ENCODE data around the gene SLC1A3.
"Not testable (repeated sequence)": the region's sequence is repeated elsewhere in the genome, so short reads cannot be mapped to it uniquely, and the experiment has no call there.

SLC1A3 gene

DNA sequence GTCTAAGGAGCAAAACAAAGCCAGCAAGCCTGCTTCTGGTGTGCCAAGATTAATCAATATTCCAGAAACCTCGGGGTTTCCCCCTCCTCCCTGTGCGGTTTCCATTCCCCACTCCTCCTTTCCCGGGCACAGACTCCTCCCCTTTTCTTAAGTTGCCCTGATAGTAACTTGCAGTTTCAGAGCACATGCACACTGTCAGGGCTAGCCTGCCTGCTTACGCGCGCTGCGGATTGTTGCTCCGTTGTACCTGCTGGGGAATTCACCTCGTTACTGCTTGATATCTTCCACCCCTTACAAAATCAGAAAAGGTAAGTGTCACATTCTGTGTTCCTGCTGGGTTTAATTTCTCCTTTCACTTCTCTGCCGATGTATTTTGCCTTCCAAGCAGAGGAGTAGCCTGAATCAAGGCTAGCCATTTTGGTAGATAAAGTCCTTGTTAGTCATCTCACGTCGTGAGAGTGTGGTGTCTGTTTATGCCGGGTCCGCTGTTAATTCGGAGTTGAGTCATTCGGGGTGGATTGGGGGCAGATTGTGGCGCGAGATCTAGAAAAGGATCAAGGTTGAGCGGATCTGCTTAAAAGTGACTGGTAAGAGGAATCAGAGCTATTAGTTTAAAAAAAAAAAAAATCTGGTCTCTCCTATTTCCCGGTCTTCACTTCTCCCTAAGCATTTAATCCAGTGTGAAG, at the start of gene SLC1A3:
SLC1A3 (plus strand) TSS at position 179 of the 686 bp plus-strand sequence. CDS start 1,818 bp downstream, outside the sequence.
- no peaks in the 10 kb centered on the region for H3K27me3 ChIP-seq (ENCODE audit: control insufficient read depth in 5 of 5, insufficient read depth in 4 of 5, low read length in 5 of 5)
- no peaks in the 10 kb centered on the region for H3K9me3 ChIP-seq (ENCODE audit: control insufficient read depth in 5 of 5, low read length in 5 of 5)
- H3K4me3 ChIP-seq (ENCODE audit: low read depth in 1 of 5, low read length in 5 of 5), result peak within 1 kb of the TSS; percentile 73 to 96 (median 82)
- H3K36me3 ChIP-seq (ENCODE audit: control insufficient read depth in 5 of 5, insufficient read depth in 5 of 5, low read length in 5 of 5), result peaks cover 0 to 9% (median 0%) of the 10 kb centered on the region in 5 donors
- H3K9ac ChIP-seq (ENCODE audit: low read length in 5 of 5), result peak within 1 kb of the TSS; percentile 63 to 92 (median 88)
- peak within 1 kb of the TSS; percentile 94 for H3K27ac ChIP-seq (ENCODE audit: low read depth, low read length)
- H3K4me1 ChIP-seq (ENCODE audit: control insufficient read depth in 5 of 5, insufficient read depth in 5 of 5, low read length in 5 of 5), result peaks cover 3 to 50% (median 32%) of the 10 kb centered on the region in 5 donors

DNA sequence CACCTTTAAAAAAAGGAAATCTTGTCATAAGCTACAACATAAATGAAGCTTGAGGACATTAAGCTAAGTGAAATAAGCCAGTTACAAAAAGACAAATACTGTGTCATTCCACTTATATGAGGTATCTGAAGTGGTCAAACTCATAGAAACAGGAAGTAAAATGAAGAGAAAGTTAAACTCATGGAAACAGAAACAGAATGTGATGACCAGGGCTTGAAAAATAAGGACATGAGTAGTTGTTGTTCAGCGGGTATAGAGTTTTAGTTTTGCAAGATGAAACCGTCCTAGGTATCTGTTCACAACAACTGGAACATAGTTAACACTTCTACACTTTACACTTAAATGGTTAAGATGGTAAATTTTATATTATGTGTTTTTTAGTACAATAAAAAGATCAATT, 47.8 kb upstream of the SLC1A3 start:
- H3K9ac ChIP-seq (ENCODE audit: low read length in 5 of 5), result no peak overlapping the region
- H3K4me3 ChIP-seq (ENCODE audit: low read depth in 1 of 5, low read length in 5 of 5), result no peak overlapping the region

DNA sequence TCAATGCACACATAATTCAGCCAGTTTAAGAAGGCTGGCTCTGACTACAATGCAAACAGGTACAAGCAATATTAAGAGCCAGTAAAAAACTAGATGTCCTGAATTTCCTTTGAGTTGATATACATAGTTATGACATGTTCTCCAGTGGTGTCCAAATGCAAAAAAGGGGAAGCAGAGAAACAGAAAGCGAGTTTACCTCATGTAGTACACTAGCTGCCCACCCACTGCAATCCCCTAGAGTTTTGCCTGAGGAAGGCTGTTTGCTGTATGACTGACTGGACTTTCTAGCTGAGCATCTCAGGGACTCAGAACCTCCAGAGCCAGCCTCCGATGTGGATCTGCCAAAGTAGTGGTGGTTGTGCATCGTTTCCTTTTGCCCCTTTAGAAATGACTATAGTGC, 44.8 kb upstream of the SLC1A3 start:
- no peak overlapping the region for H3K27ac ChIP-seq (ENCODE audit: low read depth, low read length)
- no peaks in the 10 kb centered on the region for H3K27me3 ChIP-seq (ENCODE audit: control insufficient read depth in 5 of 5, insufficient read depth in 4 of 5, low read length in 5 of 5)
- H3K4me3 ChIP-seq (ENCODE audit: low read depth in 1 of 5, low read length in 5 of 5), result no peak overlapping the region
- H3K4me1 ChIP-seq (ENCODE audit: control insufficient read depth in 5 of 5, insufficient read depth in 5 of 5, low read length in 5 of 5), result no peaks in the 10 kb centered on the region
- no peaks in the 10 kb centered on the region for H3K9me3 ChIP-seq (ENCODE audit: control insufficient read depth in 5 of 5, low read length in 5 of 5)
- H3K36me3 ChIP-seq (ENCODE audit: control insufficient read depth in 5 of 5, insufficient read depth in 5 of 5, low read length in 5 of 5), result no peaks in the 10 kb centered on the region
- no peak overlapping the region for H3K9ac ChIP-seq (ENCODE audit: low read length in 5 of 5)

More for the DNA sequence above, 47.8 kb upstream of the SLC1A3 start:
- Histone ChIP-seq H3K27me3 (ENCODE audit: control insufficient read depth in 5 of 5, insufficient read depth in 4 of 5, low read length in 5 of 5) (no peaks in the 10 kb centered on the region), H3K36me3 (ENCODE audit: control insufficient read depth in 5 of 5, insufficient read depth in 5 of 5, low read length in 5 of 5) (no peaks in the 10 kb centered on the region), H3K27ac (ENCODE audit: low read depth, low read length) (no peak overlapping the region), H3K9me3 (ENCODE audit: control insufficient read depth in 5 of 5, low read length in 5 of 5) (no peaks in the 10 kb centered on the region), H3K4me1 (ENCODE audit: control insufficient read depth in 5 of 5, insufficient read depth in 5 of 5, low read length in 5 of 5) (no peaks in the 10 kb centered on the region)

DNA sequence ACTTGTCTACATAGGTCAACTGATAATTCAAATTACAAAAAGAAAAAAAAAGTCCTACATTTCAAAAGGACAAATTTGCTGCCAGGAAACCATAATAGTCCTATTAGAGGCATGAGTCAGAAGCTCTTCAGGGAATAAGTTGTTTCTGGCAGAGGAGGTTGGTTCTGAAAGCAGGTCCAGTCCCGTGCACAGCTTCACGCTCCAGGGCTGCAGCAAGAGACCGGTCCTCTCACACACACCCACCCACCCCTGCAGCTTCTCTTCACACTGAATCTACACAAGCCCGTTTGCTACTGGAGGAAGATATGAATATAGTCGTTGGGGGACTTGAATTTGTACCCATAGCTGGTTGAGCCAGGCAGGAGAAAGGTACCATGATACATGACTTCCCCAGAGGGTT, 36.9 kb upstream of the SLC1A3 start:
- H3K9ac ChIP-seq (ENCODE audit: low read length in 5 of 5), result no peak overlapping the region
- peaks cover 0 to 24% (median 10%) of the 10 kb centered on the region in 5 donors for H3K4me1 ChIP-seq (ENCODE audit: control insufficient read depth in 5 of 5, insufficient read depth in 5 of 5, low read length in 5 of 5)
- H3K27me3 ChIP-seq (ENCODE audit: control insufficient read depth in 5 of 5, insufficient read depth in 4 of 5, low read length in 5 of 5), result no peaks in the 10 kb centered on the region
- no peaks in the 10 kb centered on the region for H3K36me3 ChIP-seq (ENCODE audit: control insufficient read depth in 5 of 5, insufficient read depth in 5 of 5, low read length in 5 of 5)
- no peaks in the 10 kb centered on the region for H3K9me3 ChIP-seq (ENCODE audit: control insufficient read depth in 5 of 5, low read length in 5 of 5)
- H3K4me3 ChIP-seq (ENCODE audit: low read depth in 1 of 5, low read length in 5 of 5), result no peak overlapping the region
- H3K27ac ChIP-seq (ENCODE audit: low read depth, low read length), result peak overlapping the region; percentile 65

DNA sequence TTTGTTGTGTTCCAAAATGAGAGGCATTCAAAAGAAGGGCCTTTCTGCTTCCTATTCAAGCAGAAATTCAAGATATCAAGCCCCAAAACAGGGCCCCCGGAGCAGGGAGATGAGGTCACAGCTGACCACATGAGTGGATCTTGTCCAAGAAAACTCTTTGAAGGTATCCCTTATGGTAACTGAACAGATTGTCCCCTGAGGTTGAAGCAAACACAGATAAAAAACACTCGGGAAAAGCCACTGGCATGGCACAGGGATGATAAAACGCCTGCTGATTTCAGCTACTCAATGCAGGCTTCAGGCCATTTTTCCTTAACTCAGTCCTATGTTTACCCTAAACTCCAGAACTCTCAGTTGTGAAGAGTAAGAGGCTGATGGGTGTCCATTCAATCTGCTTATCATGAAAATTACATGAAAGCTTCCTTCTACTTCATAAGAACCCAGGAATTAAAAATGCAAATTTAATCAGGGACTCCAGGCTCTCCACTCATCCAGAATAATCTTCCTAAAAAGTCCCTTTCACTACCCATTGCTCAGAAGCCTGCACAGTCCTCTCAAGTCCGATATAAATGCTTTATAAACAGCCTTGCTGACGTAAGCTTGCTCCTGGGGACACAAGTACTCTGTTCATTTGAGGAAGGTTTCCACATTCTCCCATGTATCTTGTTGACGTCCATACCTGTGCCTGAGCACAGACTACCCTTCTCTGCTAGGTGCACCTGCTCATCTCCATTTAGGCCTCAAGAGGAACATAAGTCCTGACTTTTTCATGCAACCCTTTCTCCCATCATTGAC, 35.9 kb upstream of the SLC1A3 start:
- peaks cover 0 to 24% (median 13%) of the 10 kb centered on the region in 5 donors for H3K4me1 ChIP-seq (ENCODE audit: control insufficient read depth in 5 of 5, insufficient read depth in 5 of 5, low read length in 5 of 5)
- peak overlapping the region in 1 of 5 donors; percentile 20 for H3K9ac ChIP-seq (ENCODE audit: low read length in 5 of 5)
- H3K4me3 ChIP-seq (ENCODE audit: low read depth in 1 of 5, low read length in 5 of 5), result no peak overlapping the region
- H3K9me3 ChIP-seq (ENCODE audit: control insufficient read depth in 5 of 5, low read length in 5 of 5), result no peaks in the 10 kb centered on the region
- H3K27ac ChIP-seq (ENCODE audit: low read depth, low read length), result peak overlapping the region; percentile 65
- no peaks in the 10 kb centered on the region for H3K36me3 ChIP-seq (ENCODE audit: control insufficient read depth in 5 of 5, insufficient read depth in 5 of 5, low read length in 5 of 5)
- no peaks in the 10 kb centered on the region for H3K27me3 ChIP-seq (ENCODE audit: control insufficient read depth in 5 of 5, insufficient read depth in 4 of 5, low read length in 5 of 5)

DNA sequence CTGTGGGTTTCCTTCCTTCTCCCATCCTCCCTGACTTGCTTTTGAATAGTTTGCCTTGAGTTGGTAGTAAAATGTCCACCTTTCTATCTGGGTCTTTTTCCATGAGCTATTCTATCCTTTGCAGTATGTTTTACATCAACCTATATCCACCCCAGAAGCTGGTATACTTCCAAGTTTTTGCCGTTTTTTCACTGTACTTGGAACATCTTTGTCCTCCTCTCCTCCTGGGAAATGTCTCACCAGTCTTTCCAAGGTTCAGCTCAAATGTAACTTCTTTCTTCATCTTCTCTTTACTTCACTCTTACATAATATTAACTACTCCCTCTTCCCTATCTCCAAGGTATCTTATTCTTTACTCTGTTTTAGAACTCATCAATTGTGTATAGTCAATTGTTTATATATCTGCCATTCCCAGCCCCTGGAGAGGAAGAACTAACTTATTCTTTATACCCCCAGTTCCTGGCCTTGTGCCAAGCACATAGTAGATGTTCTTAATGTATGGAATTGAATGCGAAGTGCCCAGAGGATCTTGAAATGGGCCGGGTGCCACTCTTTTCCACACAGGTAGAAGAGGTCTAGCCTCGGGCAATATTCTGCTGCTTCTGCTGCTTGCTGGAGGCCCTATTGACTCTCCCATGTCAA, 34.9 kb upstream of the SLC1A3 start:
- H3K9me3 ChIP-seq (ENCODE audit: control insufficient read depth in 5 of 5, low read length in 5 of 5), result no peaks in the 10 kb centered on the region
- no peak overlapping the region for H3K4me3 ChIP-seq (ENCODE audit: low read depth in 1 of 5, low read length in 5 of 5)
- H3K4me1 ChIP-seq (ENCODE audit: control insufficient read depth in 5 of 5, insufficient read depth in 5 of 5, low read length in 5 of 5), result peaks cover 0 to 24% (median 13%) of the 10 kb centered on the region in 5 donors
- H3K27ac ChIP-seq (ENCODE audit: low read depth, low read length), result no peak overlapping the region
- H3K27me3 ChIP-seq (ENCODE audit: control insufficient read depth in 5 of 5, insufficient read depth in 4 of 5, low read length in 5 of 5), result no peaks in the 10 kb centered on the region
- no peaks in the 10 kb centered on the region for H3K36me3 ChIP-seq (ENCODE audit: control insufficient read depth in 5 of 5, insufficient read depth in 5 of 5, low read length in 5 of 5)
- no peak overlapping the region for H3K9ac ChIP-seq (ENCODE audit: low read length in 5 of 5)

DNA sequence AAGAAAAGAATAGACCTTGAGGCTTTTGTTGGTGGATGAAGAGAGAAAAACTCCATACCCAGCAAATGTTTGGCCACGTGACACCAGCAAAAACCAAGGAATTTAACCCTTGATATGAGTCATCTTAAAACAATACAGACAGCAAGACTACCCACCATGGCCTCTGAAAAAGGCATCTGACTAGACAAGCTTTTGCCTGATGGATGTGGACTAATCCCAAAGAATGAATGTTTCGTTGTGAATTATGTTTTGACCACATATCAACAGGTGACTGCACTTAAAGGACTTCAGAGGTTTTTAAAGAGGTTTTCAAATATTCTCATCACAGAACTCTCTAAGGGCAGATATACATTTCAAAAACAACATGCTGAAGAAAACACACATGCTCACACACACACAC, 33.0 kb upstream of the SLC1A3 start:
- no peaks in the 10 kb centered on the region for H3K27me3 ChIP-seq (ENCODE audit: control insufficient read depth in 5 of 5, insufficient read depth in 4 of 5, low read length in 5 of 5)
- H3K27ac ChIP-seq (ENCODE audit: low read depth, low read length), result no peak overlapping the region
- no peaks in the 10 kb centered on the region for H3K9me3 ChIP-seq (ENCODE audit: control insufficient read depth in 5 of 5, low read length in 5 of 5)
- H3K36me3 ChIP-seq (ENCODE audit: control insufficient read depth in 5 of 5, insufficient read depth in 5 of 5, low read length in 5 of 5), result no peaks in the 10 kb centered on the region
- no peak overlapping the region for H3K9ac ChIP-seq (ENCODE audit: low read length in 5 of 5)
- peaks cover 0 to 24% (median 13%) of the 10 kb centered on the region in 5 donors for H3K4me1 ChIP-seq (ENCODE audit: control insufficient read depth in 5 of 5, insufficient read depth in 5 of 5, low read length in 5 of 5)
- no peak overlapping the region for H3K4me3 ChIP-seq (ENCODE audit: low read depth in 1 of 5, low read length in 5 of 5)

DNA sequence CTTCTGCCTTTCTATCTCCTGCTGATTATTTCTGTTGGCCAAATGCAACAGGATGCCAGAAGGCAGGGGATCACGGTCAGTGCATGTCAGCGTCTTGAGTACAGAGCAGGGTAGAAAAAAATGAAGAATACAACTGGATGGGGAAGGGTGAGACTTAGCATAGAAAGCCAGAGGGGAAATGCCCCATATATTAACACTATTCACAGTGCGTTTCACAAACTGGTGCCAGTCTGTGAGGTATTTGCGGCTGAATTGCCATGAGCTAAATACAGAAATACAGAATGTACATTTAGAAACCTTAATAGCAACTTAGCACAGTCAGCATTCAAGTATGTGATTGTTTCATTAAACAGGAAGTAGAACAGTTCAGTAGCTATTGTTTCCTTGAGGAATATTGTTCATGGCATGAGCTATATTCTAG, 31.0 kb upstream of the SLC1A3 start:
- no peak overlapping the region for H3K9ac ChIP-seq (ENCODE audit: low read length in 5 of 5)
- no peak overlapping the region for H3K27ac ChIP-seq (ENCODE audit: low read depth, low read length)
- no peaks in the 10 kb centered on the region for H3K36me3 ChIP-seq (ENCODE audit: control insufficient read depth in 5 of 5, insufficient read depth in 5 of 5, low read length in 5 of 5)
- H3K4me1 ChIP-seq (ENCODE audit: control insufficient read depth in 5 of 5, insufficient read depth in 5 of 5, low read length in 5 of 5), result peaks cover 0 to 9% (median 3%) of the 10 kb centered on the region in 5 donors
- no peaks in the 10 kb centered on the region for H3K27me3 ChIP-seq (ENCODE audit: control insufficient read depth in 5 of 5, insufficient read depth in 4 of 5, low read length in 5 of 5)
- no peak overlapping the region for H3K4me3 ChIP-seq (ENCODE audit: low read depth in 1 of 5, low read length in 5 of 5)
- no peaks in the 10 kb centered on the region for H3K9me3 ChIP-seq (ENCODE audit: control insufficient read depth in 5 of 5, low read length in 5 of 5)

DNA sequence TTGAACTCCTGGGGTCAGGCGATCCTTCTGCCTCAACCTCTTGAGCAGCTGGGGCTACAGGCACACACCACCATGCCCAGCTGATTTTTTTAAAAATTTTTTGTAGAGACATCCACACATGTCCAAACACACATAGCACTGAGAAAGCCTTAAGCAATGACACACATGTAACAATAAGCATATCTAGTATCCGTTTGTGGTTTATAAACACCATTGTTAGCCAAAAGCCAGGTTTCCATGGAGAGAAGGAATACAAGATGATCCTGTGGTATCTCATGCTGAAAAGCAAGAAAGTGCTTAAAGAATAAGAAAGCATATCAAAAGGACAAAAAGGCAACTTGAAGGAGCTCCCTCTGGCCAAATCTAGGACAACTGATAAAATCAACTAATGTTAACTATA, 29.7 kb upstream of the SLC1A3 start:
- Histone ChIP-seq H3K9ac (ENCODE audit: low read length in 5 of 5) (no peak overlapping the region), H3K4me1 (ENCODE audit: control insufficient read depth in 5 of 5, insufficient read depth in 5 of 5, low read length in 5 of 5) (peaks cover 0 to 3% (median under 1%) of the 10 kb centered on the region in 5 donors), H3K9me3 (ENCODE audit: control insufficient read depth in 5 of 5, low read length in 5 of 5) (no peaks in the 10 kb centered on the region), H3K4me3 (ENCODE audit: low read depth in 1 of 5, low read length in 5 of 5) (no peak overlapping the region), H3K36me3 (ENCODE audit: control insufficient read depth in 5 of 5, insufficient read depth in 5 of 5, low read length in 5 of 5) (no peaks in the 10 kb centered on the region), H3K27me3 (ENCODE audit: control insufficient read depth in 5 of 5, insufficient read depth in 4 of 5, low read length in 5 of 5) (no peaks in the 10 kb centered on the region), H3K27ac (ENCODE audit: low read depth, low read length) (no peak overlapping the region)

DNA sequence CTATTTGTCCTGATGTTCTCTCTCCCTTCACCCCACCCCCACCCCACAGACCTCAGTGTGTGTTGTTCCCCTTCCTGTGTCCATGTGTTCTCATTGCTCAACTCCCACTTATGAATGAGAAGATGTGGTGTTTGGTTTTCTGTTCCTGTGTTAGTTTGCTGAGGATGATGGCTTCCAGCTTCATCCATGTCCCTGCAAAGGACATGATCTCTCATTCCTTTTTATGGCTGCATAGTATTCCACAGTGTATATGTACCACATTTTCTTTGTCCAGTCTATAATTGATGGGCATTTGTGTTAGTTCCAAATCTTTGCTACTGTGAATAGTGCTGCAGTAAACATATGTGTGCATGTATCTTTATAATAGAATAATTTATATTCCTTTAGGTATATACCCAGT, 26.5 kb upstream of the SLC1A3 start:
- H3K9me3 ChIP-seq (ENCODE audit: control insufficient read depth in 5 of 5, low read length in 5 of 5); H3K4me3 ChIP-seq (ENCODE audit: low read depth in 1 of 5, low read length in 5 of 5); H3K36me3 ChIP-seq (ENCODE audit: control insufficient read depth in 5 of 5, insufficient read depth in 5 of 5, low read length in 5 of 5); H3K9ac ChIP-seq (ENCODE audit: low read length in 5 of 5); H3K27ac ChIP-seq (ENCODE audit: low read depth, low read length); H3K27me3 ChIP-seq (ENCODE audit: control insufficient read depth in 5 of 5, insufficient read depth in 4 of 5, low read length in 5 of 5): not testable (repeated sequence)
- peaks cover 0 to 13% (median 11%) of the 10 kb centered on the region in 5 donors for H3K4me1 ChIP-seq (ENCODE audit: control insufficient read depth in 5 of 5, insufficient read depth in 5 of 5, low read length in 5 of 5)

Data from subcutaneous abdominal adipose tissue (tissue), 5 donors.